Mesenchymal stem cell (in vitro differentiated cells and primary cell): ENCODE data around the gene CDH23.

ENCODE experiments used
- DNase-seq: peaks from one replicate; pipeline ENCODE4 v3.0.0-alpha.2; 2013
- H2AFZ ChIP-seq: one replicate; pipeline ENCODE4 v1.6.1; 2013; ENCODE audit warnings: low read depth, mild to moderate bottlenecking, control low read depth, inconsistent platforms, low read length, moderate library complexity
- H2AK5ac ChIP-seq: 2 replicates; pipeline ENCODE4 v1.6.1; 2013; ENCODE audit warnings: low read length, moderate library complexity, mild to moderate bottlenecking, inconsistent platforms; ENCODE audit not compliant: severe bottlenecking
- H2BK120ac ChIP-seq: one replicate; pipeline ENCODE4 v1.6.1; 2013; ENCODE audit warnings: low read depth, mild to moderate bottlenecking, inconsistent platforms, low read length, moderate library complexity
- H2BK12ac ChIP-seq, 2 experiments: one replicate each; pipeline ENCODE4 v1.6.1; 2013; ENCODE audit warnings: inconsistent platforms in 2 of 2, low read length in 2 of 2, mild to moderate bottlenecking in 2 of 2, moderate library complexity in 2 of 2, control low read depth in 1 of 2
- H2BK15ac ChIP-seq: one replicate; pipeline ENCODE4 v1.6.1; 2013; ENCODE audit warnings: mild to moderate bottlenecking, low read depth, inconsistent platforms; ENCODE audit not compliant: poor library complexity, severe bottlenecking
- H2BK5ac ChIP-seq: 2 replicates; pipeline ENCODE4 v1.6.1; 2013; ENCODE audit warnings: low read depth, mild to moderate bottlenecking, low read length, control low read depth, inconsistent platforms; ENCODE audit not compliant: poor library complexity, severe bottlenecking
- H3K14ac ChIP-seq, 2 experiments: one replicate each; pipeline ENCODE4 v1.6.1; 2013; ENCODE audit warnings: inconsistent platforms in 2 of 2, low read length in 2 of 2, control low read depth in 1 of 2, mild to moderate bottlenecking in 1 of 2, moderate library complexity in 1 of 2
- H3K18ac ChIP-seq, 2 experiments: one replicate each; pipeline ENCODE4 v1.6.1; 2013; ENCODE audit warnings: inconsistent platforms in 2 of 2, low read length in 2 of 2, control low read depth in 1 of 2, low read depth in 1 of 2, mild to moderate bottlenecking in 1 of 2
- H3K23ac ChIP-seq, 2 experiments: one replicate each; pipeline ENCODE4 v1.6.1; 2013; ENCODE audit warnings: inconsistent platforms in 2 of 2, low read length in 2 of 2, mild to moderate bottlenecking in 2 of 2, moderate library complexity in 2 of 2, control low read depth in 1 of 2
- H3K27ac ChIP-seq: 2 replicates; pipeline ENCODE4 v1.5.1; 2013; ENCODE audit warnings: mild to moderate bottlenecking, moderate library complexity, low read length, control low read depth, inconsistent platforms; ENCODE audit not compliant: poor library complexity, severe bottlenecking
- H3K27me3 ChIP-seq, 2 experiments: 2 replicates each; pipeline versions ENCODE4 v1.6.1 to v1.7.0; 2013; ENCODE audit warnings: low read length in 2 of 2, mild to moderate bottlenecking in 2 of 2, moderate library complexity in 2 of 2, control low read depth in 1 of 2, inconsistent platforms in 1 of 2; ENCODE audit not compliant: control insufficient read depth in 1 of 2, insufficient read depth in 1 of 2
- H3K36me3 ChIP-seq, 2 experiments: 2 replicates each; pipeline versions ENCODE4 v1.6.1 to v1.7.0; 2013; ENCODE audit warnings: low read length in 2 of 2, control low read depth in 1 of 2, inconsistent platforms in 1 of 2, low read depth in 1 of 2, mild to moderate bottlenecking in 1 of 2; ENCODE audit not compliant: insufficient read depth in 2 of 2, control insufficient read depth in 1 of 2
- H3K4ac ChIP-seq, 2 experiments: one replicate each; pipeline ENCODE4 v1.6.1; 2013; ENCODE audit warnings: inconsistent platforms in 2 of 2, low read length in 2 of 2, mild to moderate bottlenecking in 2 of 2, moderate library complexity in 2 of 2, control low read depth in 1 of 2, low read depth in 1 of 2
- H3K4me1 ChIP-seq: 2 replicates; pipeline ENCODE4 v1.6.1; 2013; ENCODE audit warnings: low read depth, low read length, control low read depth; ENCODE audit not compliant: control insufficient read depth, insufficient read depth
- H3K4me2 ChIP-seq: 2 replicates; pipeline ENCODE4 v1.6.1; 2013; ENCODE audit warnings: low read length, mild to moderate bottlenecking, inconsistent platforms; ENCODE audit not compliant: poor library complexity, severe bottlenecking
- H3K4me3 ChIP-seq, 2 experiments: 2 replicates each; pipeline versions ENCODE4 v1.5.1 to v1.7.0; 2013; ENCODE audit warnings: low read length in 2 of 2, mild to moderate bottlenecking in 2 of 2, control low read depth in 1 of 2, low read depth in 1 of 2; ENCODE audit not compliant: insufficient read depth in 1 of 2
- H3K79me1 ChIP-seq: replicated peaks from 2 replicates; pipeline ENCODE4 v1.6.1; 2013; ENCODE audit warnings: mild to moderate bottlenecking, control low read depth, low read length, inconsistent platforms; ENCODE audit not compliant: poor library complexity, severe bottlenecking
- H3K9ac ChIP-seq: 2 replicates; pipeline ENCODE4 v1.7.0; 2013; ENCODE audit warnings: mild to moderate bottlenecking, low read length, moderate library complexity
- H3K9me3 ChIP-seq: 2 replicates; pipeline ENCODE4 v1.7.0; 2013; ENCODE audit warnings: mild to moderate bottlenecking, low read length; ENCODE audit not compliant: control insufficient read depth
- H4K8ac ChIP-seq: one replicate; pipeline ENCODE4 v1.6.1; 2013; ENCODE audit warnings: inconsistent platforms, mild to moderate bottlenecking, low read length, moderate library complexity
- H4K91ac ChIP-seq: one replicate; pipeline ENCODE4 v1.6.1; 2013; ENCODE audit warnings: mild to moderate bottlenecking, low read length, inconsistent platforms
- WGBS: methylation state at CpG from one replicate; pipeline ENCODE4 v1.1.7; 2013; ENCODE audit warnings: mixed read lengths; 5-methylcytosine and 5-hydroxymethylcytosine counted together

CDH23 gene

DNA sequence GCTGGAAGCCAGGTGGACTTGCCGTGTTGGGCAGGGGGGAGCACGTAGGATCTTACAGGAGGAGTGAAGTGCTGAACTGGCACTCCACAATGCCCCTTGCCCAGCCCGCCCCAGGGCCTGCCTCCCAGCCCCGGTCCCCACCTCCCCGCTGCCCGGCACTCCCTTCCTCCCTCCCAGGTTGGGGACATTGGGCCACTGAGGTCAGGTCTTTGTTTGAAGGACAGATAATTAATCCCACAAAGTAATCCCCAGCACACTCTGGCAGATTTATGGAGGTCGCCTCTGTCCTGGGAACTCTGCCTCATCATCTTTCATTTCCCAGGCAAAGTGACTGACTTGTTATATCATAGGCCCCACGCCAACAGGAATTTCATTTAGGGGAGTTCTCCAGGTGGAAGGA, 200.0 kb downstream of the CDH23 start:
- H3K4me1 ChIP-seq, result peaks cover 3% of the 10 kb centered on the region
- H2BK12ac ChIP-seq, result no peak overlapping the region
- no peak overlapping the region for H3K9ac ChIP-seq
- no peak overlapping the region for H4K8ac ChIP-seq
- no peak overlapping the region for H2BK120ac ChIP-seq
- no peak overlapping the region for H3K4me2 ChIP-seq
- no peak overlapping the region for H2BK15ac ChIP-seq
- no peak overlapping the region for H3K27ac ChIP-seq
- WGBS, result 92% methylated on average over 6 of the region's 8 CpGs
- H3K79me1 ChIP-seq, result no peaks in the 10 kb centered on the region
- no peak overlapping the region for H3K14ac ChIP-seq
- no peak overlapping the region for H3K4me3 ChIP-seq
- H3K36me3 ChIP-seq, result no peaks in the 10 kb centered on the region
- no peak for DNase-seq
- no peak overlapping the region for H2AK5ac ChIP-seq
- H2BK5ac ChIP-seq, result no peak overlapping the region
- peaks cover 3 to 7% of the 10 kb centered on the region in 2 experiments for H3K27me3 ChIP-seq
- no peak overlapping the region for H4K91ac ChIP-seq
- H3K23ac ChIP-seq, result no peak overlapping the region
- H2AFZ ChIP-seq, result no peak overlapping the region
- H3K4ac ChIP-seq, result no peak overlapping the region
- H3K9me3 ChIP-seq, result no peaks in the 10 kb centered on the region
- H3K18ac ChIP-seq, result no peak overlapping the region

DNA sequence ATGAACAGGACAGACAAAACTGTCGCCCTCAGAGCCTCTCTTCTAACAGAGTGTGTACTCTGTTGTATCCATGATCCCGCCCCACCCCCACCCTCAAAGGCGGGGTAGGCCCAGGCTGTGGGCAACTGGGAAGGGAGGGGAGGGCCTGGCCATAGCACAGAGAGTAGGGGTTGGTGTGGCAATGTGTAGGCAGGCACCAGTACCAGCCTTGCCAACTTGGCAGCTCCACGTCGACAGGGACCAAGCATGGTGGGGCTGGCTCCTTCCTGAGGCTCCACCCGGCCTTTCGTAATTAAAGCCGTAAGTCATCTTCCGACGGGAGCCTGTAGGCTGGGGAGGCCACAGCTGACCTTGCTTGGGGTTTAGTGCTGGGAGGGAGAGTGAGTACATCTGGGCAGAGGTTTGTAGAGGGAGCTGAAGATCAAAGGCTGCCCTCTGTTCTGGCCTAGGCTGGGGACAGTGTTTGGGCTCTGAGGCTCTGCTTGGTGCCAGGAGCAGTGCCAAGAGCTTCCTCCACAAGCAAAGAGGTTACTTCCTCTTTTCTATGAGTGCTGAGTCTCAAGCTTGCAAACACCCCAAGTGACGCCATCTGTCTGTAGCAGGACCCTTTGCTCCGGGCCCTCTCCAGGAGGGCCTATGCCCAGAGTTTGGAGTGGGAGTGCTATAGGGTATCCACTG, 201.2 kb downstream of the CDH23 start:
- DNase-seq, result no peak

DNA sequence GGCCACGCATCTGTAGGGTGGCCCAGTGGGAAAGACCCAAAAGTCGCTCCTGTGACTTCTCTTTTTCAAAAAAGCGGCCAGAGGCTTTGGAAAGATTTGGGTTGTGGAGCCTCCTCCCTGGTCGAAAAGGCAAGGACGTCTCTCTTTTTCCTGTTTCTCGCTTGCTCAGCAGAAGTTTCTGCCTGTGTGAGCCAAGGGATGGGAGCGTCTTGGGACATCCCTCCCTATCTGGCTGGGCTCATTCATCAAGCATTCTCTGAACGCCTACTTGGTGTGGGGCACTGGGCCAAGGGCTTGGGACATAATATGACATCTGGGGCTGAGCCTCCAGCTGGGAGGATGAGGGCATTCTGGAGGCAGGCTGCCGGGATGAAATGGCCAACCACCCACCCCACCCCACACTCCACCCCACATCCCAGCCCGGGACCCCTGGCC, 201.9 kb downstream of the CDH23 start:
- Histone ChIP-seq H3K4me2 (no peak overlapping the region), H4K8ac (no peak overlapping the region), H3K27ac (no peak overlapping the region), H3K4me3 (peak overlapping the region in 1 of 2 experiments; percentile 45), H3K23ac (no peak overlapping the region), H3K79me1 (no peaks in the 10 kb centered on the region), H3K18ac (no peak overlapping the region), H3K9ac (peak overlapping the region; percentile 87), H3K36me3 (no peaks in the 10 kb centered on the region), H2BK5ac (no peak overlapping the region), H2BK120ac (no peak overlapping the region), H2AFZ (no peak overlapping the region), H2BK15ac (no peak overlapping the region), H3K4me1 (peaks cover 3% of the 10 kb centered on the region), H2AK5ac (no peak overlapping the region), H4K91ac (no peak overlapping the region), H3K9me3 (no peaks in the 10 kb centered on the region), H3K27me3 (no peaks in the 10 kb centered on the region), H2BK12ac (no peak overlapping the region), H3K4ac (no peak overlapping the region), H3K14ac (no peak overlapping the region)
- DNase-seq, result no peak
- 69% methylated on average over 8 of the region's 10 CpGs for whole genome bisulfite sequencing

More for the DNA sequence above, 201.2 kb downstream of the CDH23 start:
- Histone ChIP-seq H2BK15ac (no peak overlapping the region), H2BK12ac (no peak overlapping the region), H3K4me1 (peaks cover 3% of the 10 kb centered on the region), H2BK120ac (no peak overlapping the region), H3K27me3 (peaks cover 0 to under 1% of the 10 kb centered on the region in 2 experiments), H3K4me3 (peak overlapping the region in 1 of 2 experiments; percentile 45), H2AK5ac (no peak overlapping the region), H3K4me2 (no peak overlapping the region), H2AFZ (no peak overlapping the region), H2BK5ac (no peak overlapping the region), H3K23ac (no peak overlapping the region), H3K4ac (no peak overlapping the region), H3K27ac (no peak overlapping the region), H3K79me1 (no peaks in the 10 kb centered on the region), H3K9ac (peak overlapping the region; percentile 87), H4K8ac (no peak overlapping the region), H4K91ac (no peak overlapping the region), H3K9me3 (no peaks in the 10 kb centered on the region), H3K36me3 (no peaks in the 10 kb centered on the region), H3K14ac (no peak overlapping the region), H3K18ac (no peak overlapping the region)
- 76% methylated on average over 10 of the region's 12 CpGs for WGBS

DNA sequence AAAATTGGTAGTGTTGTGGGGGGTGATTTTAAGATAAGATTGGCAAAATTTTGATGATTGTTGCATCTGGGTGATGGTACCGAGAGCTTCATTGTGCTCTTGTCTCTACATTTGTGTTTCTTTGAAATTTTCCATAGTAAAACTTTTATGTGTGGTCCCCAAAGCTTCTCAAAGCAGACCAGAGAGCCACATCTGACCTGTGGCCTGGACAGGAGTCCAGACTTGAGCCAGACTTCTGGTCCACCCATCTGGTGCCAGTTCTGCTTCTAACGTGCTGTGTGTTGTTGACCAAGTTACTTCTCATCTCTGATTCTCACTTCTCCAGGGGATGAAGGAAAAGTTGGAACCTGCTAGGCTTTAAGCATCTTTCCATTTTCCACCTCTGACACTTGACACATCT, 202.8 kb downstream of the CDH23 start:
- no peak overlapping the region for H3K4me2 ChIP-seq
- no peak overlapping the region for H3K14ac ChIP-seq
- no peak overlapping the region for H3K18ac ChIP-seq
- DNase-seq, result no peak
- no peak overlapping the region for H2BK5ac ChIP-seq
- H3K79me1 ChIP-seq, result no peaks in the 10 kb centered on the region
- H3K23ac ChIP-seq, result no peak overlapping the region
- no peak overlapping the region for H2AK5ac ChIP-seq
- H4K91ac ChIP-seq, result no peak overlapping the region
- H2BK15ac ChIP-seq, result no peak overlapping the region
- peak overlapping the region; percentile 87 for H3K9ac ChIP-seq
- no peak overlapping the region for H4K8ac ChIP-seq
- no peaks in the 10 kb centered on the region for H3K36me3 ChIP-seq
- H3K27me3 ChIP-seq, result no peaks in the 10 kb centered on the region
- H3K4me3 ChIP-seq, result no peak overlapping the region
- no peak overlapping the region for H2AFZ ChIP-seq
- no peak overlapping the region for H3K27ac ChIP-seq
- H2BK120ac ChIP-seq, result no peak overlapping the region
- peaks cover 6% of the 10 kb centered on the region for H3K4me1 ChIP-seq
- no peaks in the 10 kb centered on the region for H3K9me3 ChIP-seq
- H3K4ac ChIP-seq, result no peak overlapping the region
- WGBS, result 80% methylated on average over 1 of the region's 2 CpGs
- H2BK12ac ChIP-seq, result no peak overlapping the region
